Glutamatergic neuron (in vitro differentiated cells): ENCODE measurements around the gene MBOAT7. TPM values are rescaled to one million over a fixed set of nuclear protein-coding genes. Genes with fewer than 3 reads are reported as not detected.

Source experiments
- DNase-seq: peaks from one replicate; pipeline ENCODE4 v3.0.0; 2022
- H3K27ac Mint-ChIP-seq: one replicate; pipeline ENCODE4 v1.8.0; 2020; ENCODE audit warnings: mild to moderate bottlenecking, mixed read lengths, inconsistent platforms; ENCODE audit not compliant: unreplicated experiment
- H3K27me3 Mint-ChIP-seq: one replicate; pipeline ENCODE4 v1.8.0; 2020; ENCODE audit warnings: mild to moderate bottlenecking, moderate library complexity, mixed read lengths, inconsistent platforms; ENCODE audit not compliant: unreplicated experiment
- H3K36me3 Mint-ChIP-seq: one replicate; pipeline ENCODE4 v1.8.0; 2020; ENCODE audit warnings: mild to moderate bottlenecking, mixed read lengths, inconsistent platforms; ENCODE audit not compliant: unreplicated experiment
- H3K4me1 Mint-ChIP-seq: one replicate; pipeline ENCODE4 v1.8.0; 2020; ENCODE audit warnings: mild to moderate bottlenecking, low read depth, mixed read lengths, inconsistent platforms; ENCODE audit not compliant: unreplicated experiment
- H3K4me3 Mint-ChIP-seq: one replicate; pipeline ENCODE4 v1.8.0; 2020; ENCODE audit warnings: mild to moderate bottlenecking, mixed read lengths, inconsistent platforms; ENCODE audit not compliant: unreplicated experiment
- H3K9me3 Mint-ChIP-seq: one replicate; pipeline ENCODE4 v1.8.0; 2020; ENCODE audit warnings: mild to moderate bottlenecking, moderate library complexity, mixed read lengths, inconsistent platforms; ENCODE audit not compliant: unreplicated experiment
- CTCF ChIP-seq: fragments of 200-600 bp; sonication (generic); IDR thresholded peaks from one replicate; pipeline ENCODE4 v1.5.0; 2021; ENCODE audit not compliant: partially characterized antibody, unreplicated experiment
- total RNA-seq: library from RNA; stranded (reverse); fragmentation: NEBNext Ultra II Directional; extraction: Animal tissue kit (Norgen Biotek cat#: 25700); gene quantifications from one replicate; pipeline ENCODE4 v1.2.1, GENCODE V29; 2021; ENCODE audit not compliant: unreplicated experiment

MBOAT7 gene
- total RNA-seq, 1 donor from 2014 or later: 62.0 TPM

DNA sequence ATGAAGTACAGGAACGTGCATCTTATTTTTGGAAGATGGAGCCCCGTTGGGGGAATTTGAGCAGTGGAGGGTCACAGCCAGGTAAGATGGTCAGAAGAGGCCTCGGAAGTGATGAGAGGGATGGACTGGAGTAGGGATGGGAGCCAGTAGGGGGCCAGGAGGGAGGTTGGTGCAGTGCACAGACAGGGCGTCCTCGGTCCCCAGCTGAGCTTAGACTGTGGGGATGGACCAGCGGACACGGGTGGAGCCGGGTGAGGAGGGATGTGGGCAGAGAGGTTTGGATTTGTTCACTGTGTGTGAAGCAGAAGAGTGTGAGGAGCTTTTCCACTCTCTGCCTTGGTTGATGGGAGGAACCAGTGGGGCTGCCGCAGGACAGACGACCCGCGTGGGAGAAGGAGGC lies 21.9 kb upstream of the MBOAT7 start:
- H3K27ac Mint-ChIP-seq: peak overlapping the region; percentile 93
- peak overlapping the region; percentile 40 for H3K4me3 Mint-ChIP-seq
- H3K27me3 Mint-ChIP-seq: peaks cover 4% of the 10 kb centered on the region
- no peak for TF ChIP-seq CTCF
- no peak for DNase-seq
- peaks cover 22% of the 10 kb centered on the region for H3K4me1 Mint-ChIP-seq
- peaks cover 11% of the 10 kb centered on the region for H3K9me3 Mint-ChIP-seq
- peaks cover 14% of the 10 kb centered on the region for H3K36me3 Mint-ChIP-seq

- H3K36me3 Mint-ChIP-seq: peaks cover 14% of the 10 kb centered on the region
- H3K9me3 Mint-ChIP-seq: peaks cover 11% of the 10 kb centered on the region
- peak overlapping the region; percentile 84 for H3K27ac Mint-ChIP-seq
- DNase-seq: no peak
- no peak for TF ChIP-seq CTCF
- peak overlapping the region; percentile 35 for H3K4me3 Mint-ChIP-seq
- H3K4me1 Mint-ChIP-seq: peaks cover 22% of the 10 kb centered on the region
- H3K27me3 Mint-ChIP-seq: peaks cover 6% of the 10 kb centered on the region
Observed at GRCh38 chr19:54209811-54210494, 20.6 kb upstream of the MBOAT7 start.

GRCh38 chr19:54209058-54209810 lies 19.9 kb upstream of the MBOAT7 start:
- peaks cover 14% of the 10 kb centered on the region for H3K36me3 Mint-ChIP-seq
- H3K4me1 Mint-ChIP-seq: peaks cover 22% of the 10 kb centered on the region
- no peak for TF ChIP-seq CTCF
- DNase-seq: no peak
- peaks cover 6% of the 10 kb centered on the region for H3K27me3 Mint-ChIP-seq
- peak overlapping the region; percentile 55 for H3K27ac Mint-ChIP-seq
- peaks cover 11% of the 10 kb centered on the region for H3K9me3 Mint-ChIP-seq
- no peak overlapping the region for H3K4me3 Mint-ChIP-seq

DNA sequence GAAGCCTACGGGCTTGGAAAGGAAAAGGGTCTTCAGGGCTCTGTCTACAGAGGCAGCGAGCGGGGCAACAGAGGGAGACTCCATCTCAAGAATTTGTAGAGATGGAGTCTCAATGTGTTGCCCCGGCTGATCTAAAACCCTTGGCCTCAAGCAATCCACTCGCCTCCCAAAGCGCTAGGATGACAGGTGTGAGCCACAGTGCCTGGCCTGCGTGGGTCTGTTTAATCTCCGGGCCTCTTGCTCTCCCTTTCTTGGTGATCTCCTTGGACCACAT lies 19.3 kb upstream of the MBOAT7 start:
- no peak for TF ChIP-seq CTCF
- Mint-ChIP-seq H3K4me3 (peak overlapping the region; percentile 49), H3K9me3 (peaks cover 9% of the 10 kb centered on the region), H3K4me1 (peaks cover 19% of the 10 kb centered on the region), H3K36me3 (peaks cover 14% of the 10 kb centered on the region), H3K27me3 (peaks cover 6% of the 10 kb centered on the region), H3K27ac (peak overlapping the region; percentile 90)
- DNase-seq: no peak
